NCI-H1092 treated with DMSO at 0.1 percent for 48 hours (cell line): ENCODE results near the gene GPN2.

Experiments used
- DNase-seq: peaks from one replicate; lab custom pipeline; 2025; lab: John Stamatoyannopoulos, UW

Gene GPN2

GRCh38 chr1:26831546-26832248 lies 58.4 kb downstream of the GPN2 start:
- no peak for DNase-seq

- no peak for DNase-seq
Measured at GRCh38 chr1:26831059-26831458, 59.0 kb downstream of the GPN2 start.

GRCh38 chr1:26829184-26829911 lies 60.7 kb downstream of the GPN2 start:
- no peak for DNase-seq

- DNase-seq: no peak
Measured at GRCh38 chr1:26828411-26828991, 61.6 kb downstream of the GPN2 start.

- no peak for DNase-seq
Measured at GRCh38 chr1:26827663-26828062, 62.4 kb downstream of the GPN2 start.

GRCh38 chr1:26827106-26827604 lies 62.9 kb downstream of the GPN2 start:
- no peak for DNase-seq

- DNase-seq: peak; percentile 67
Measured at GRCh38 chr1:26826261-26827105, 63.6 kb downstream of the GPN2 start, which contains the start of gene ZDHHC18. ZDHHC18 (plus strand) TSS chr1:26826688; CDS start chr1:26826805, 117 bp downstream.
